Stomach (tissue), 9 donors: ENCODE results near the gene OFD1. TPM values are rescaled to one million over a fixed set of nuclear protein-coding genes. Genes with fewer than 3 reads are reported as not detected.
"Not testable (repeated sequence)": the region's sequence is repeated elsewhere in the genome, so short reads cannot be mapped to it uniquely, and the experiment has no call there.

Experiments
- DNase-seq, 2 donors: peaks; one replicate each; pipeline versions ENCODE4 v3.0.0 to v3.0.0-alpha.2; 2013 to 2019
- H3K27ac ChIP-seq, 5 donors: fragments of 200-600 bp in 4 of 5; sonication (generic) in 4 of 5; one replicate each; pipeline ENCODE4 v1.5.1; 2013 to 2019; ENCODE audit warnings: mild to moderate bottlenecking in 1 of 5, moderate library complexity in 1 of 5
- H3K27me3 ChIP-seq, 3 donors: fragments of 200-600 bp; sonication (generic); one replicate each; pipeline ENCODE4 v1.5.1; 2017 to 2019; ENCODE audit warnings: mixed run types in 1 of 3
- H3K36me3 ChIP-seq, 4 donors: fragments of 200-600 bp; sonication (generic); 1 replicate in 3 of 4; 2 replicates in 1 of 4; pipeline ENCODE4 v1.5.1; 2016 to 2019
- H3K4me1 ChIP-seq, 4 donors: fragments of 200-600 bp; sonication (generic); one replicate each; pipeline ENCODE4 v1.5.1; 2016 to 2019
- H3K4me3 ChIP-seq, 4 donors: fragments of 200-600 bp; sonication (generic) in 3 of 4; one replicate each; pipeline ENCODE4 v1.5.1; 2016 to 2019; ENCODE audit warnings: mild to moderate bottlenecking in 1 of 4
- H3K9me3 ChIP-seq, 4 donors: fragments of 200-600 bp; sonication (generic); one replicate each; pipeline ENCODE4 v1.5.1; 2016 to 2019
- EP300 ChIP-seq: sonication (generic); formaldehyde crosslinking; IDR thresholded peaks from one replicate; pipeline ENCODE4 v1.6.1; 2017; ENCODE audit warnings: antibody characterized with exemption
- POLR2A ChIP-seq, 4 donors: fragments of 450-650 bp; IDR thresholded peaks; one replicate each; pipeline ENCODE4 v1.6.1; 2016; ENCODE audit warnings: antibody characterized with exemption in 4 of 4, control low read depth in 2 of 4, mild to moderate bottlenecking in 1 of 4, moderate library complexity in 1 of 4
- POLR2AphosphoS5 ChIP-seq, 3 donors: sonication (generic); formaldehyde crosslinking; IDR thresholded peaks; one replicate each; pipeline ENCODE4 v1.6.1; 2016; ENCODE audit warnings: antibody characterized with exemption in 3 of 3
- WGBS, 5 donors: extraction: QIAGEN DNeasy Blood & Tissue Kit in 3 of 5; methylation state at CpG; one replicate each; pipeline versions ENCODE4 v1.1.5 to v1.1.7; 2013 to 2018; 5-methylcytosine and 5-hydroxymethylcytosine counted together
- intact Hi-C: fragments of 100-400 bp; cut with DNase I; formaldehyde crosslinking; loops from one replicate; pipeline ENCODE4 v1.15.1; 2023; ENCODE audit warnings: low total_unique reads
- polyA plus RNA-seq, 3 donors: library from polyadenylated mRNA; stranded (reverse); fragments of 200-250 nt; gene quantifications; one replicate each; pipeline ENCODE4 v1.2.3, GENCODE V29; 2013
- total RNA-seq, 5 donors: library from RNA; depleted of rRNA; stranded (reverse); fragments of >200 nt; gene quantifications; one replicate each; pipeline versions ENCODE4 v1.1.0 to v1.2.3, GENCODE V29; 2014 to 2016
- TF ChIP-seq, protein P1 (sequence below), 7 experiments: fragments of 450-650 bp in 4 of 7; fragments of 200-600 bp in 3 of 7; sonication (generic) in 3 of 7; IDR thresholded peaks; one replicate each; pipeline ENCODE4 v1.5.1; 2016 to 2019; ENCODE audit warnings: antibody characterized with exemption in 7 of 7, control low read depth in 2 of 7, mild to moderate bottlenecking in 1 of 7
- donor health status: healthy with polysubstance abuse.
- donor health status: Bipolar disorder and iron deficiency.
- donor health status: healthy.

OFD1 gene
- total and polyA plus RNA-seq, 8 donors, result 15.6 to 144 (median 49.5) TPM

DNA sequence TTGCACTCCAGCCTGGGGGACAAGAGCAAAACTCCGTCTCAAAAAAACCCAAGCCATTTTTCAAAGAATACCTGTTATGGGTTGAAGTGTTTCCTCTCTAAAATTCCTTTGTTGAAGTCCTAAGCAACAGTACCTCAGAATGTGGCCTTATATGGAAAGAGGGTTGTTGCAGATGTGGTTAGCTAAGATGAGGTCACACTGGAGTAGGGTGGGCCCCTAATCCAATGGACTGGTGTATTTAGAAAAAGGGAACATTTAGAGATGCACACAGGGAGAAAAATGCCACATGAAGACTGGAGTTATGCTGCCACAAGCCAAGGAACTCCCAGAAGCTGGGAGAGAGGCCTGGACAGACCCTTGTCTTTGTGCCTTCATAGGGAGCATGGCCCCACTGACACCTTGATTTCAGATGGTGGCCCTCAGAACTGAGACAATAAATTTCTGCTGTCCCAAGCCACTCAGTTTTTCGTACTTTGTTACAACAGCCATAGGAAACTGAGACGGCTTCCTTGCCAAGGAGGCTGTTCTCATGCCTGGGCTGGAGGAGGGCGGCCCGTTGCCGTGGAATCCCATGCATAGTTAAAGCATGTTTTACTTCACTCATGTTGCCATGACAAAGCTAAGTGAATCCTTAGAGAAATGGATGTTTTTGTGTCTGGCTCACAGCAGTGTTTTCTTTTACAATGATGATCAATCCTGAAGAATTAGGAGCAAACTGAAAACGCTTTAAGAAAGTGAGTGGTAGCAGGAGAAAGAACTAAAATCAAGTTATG, 16.7 kb upstream of the OFD1 start:
- intact Hi-C loops, result no loop called here
- Histone ChIP-seq H3K4me1 (peaks cover 0 to 28% (median 12%) of the 10 kb centered on the region in 4 donors), H3K27ac (peak overlapping the region in 3 of 5 donors; percentile 39 to 59 (median 53)), H3K4me3 (no peak overlapping the region), H3K27me3 (no peaks in the 10 kb centered on the region), H3K9me3 (no peaks in the 10 kb centered on the region), H3K36me3 (peaks cover 0 to 65% (median 37%) of the 10 kb centered on the region in 4 donors)
- WGBS, 5 donors, result 61 to 91% (median 80%) methylated on average over 7 of the region's 7 CpGs
- no peak for TF ChIP-seq POLR2A (IDR thresholded peaks at IDR 0.05)
- TF ChIP-seq POLR2AphosphoS5 (IDR thresholded peaks at IDR 0.05), result no peak
- TF ChIP-seq EP300, result no peak
- TF ChIP-seq, protein P1, sequence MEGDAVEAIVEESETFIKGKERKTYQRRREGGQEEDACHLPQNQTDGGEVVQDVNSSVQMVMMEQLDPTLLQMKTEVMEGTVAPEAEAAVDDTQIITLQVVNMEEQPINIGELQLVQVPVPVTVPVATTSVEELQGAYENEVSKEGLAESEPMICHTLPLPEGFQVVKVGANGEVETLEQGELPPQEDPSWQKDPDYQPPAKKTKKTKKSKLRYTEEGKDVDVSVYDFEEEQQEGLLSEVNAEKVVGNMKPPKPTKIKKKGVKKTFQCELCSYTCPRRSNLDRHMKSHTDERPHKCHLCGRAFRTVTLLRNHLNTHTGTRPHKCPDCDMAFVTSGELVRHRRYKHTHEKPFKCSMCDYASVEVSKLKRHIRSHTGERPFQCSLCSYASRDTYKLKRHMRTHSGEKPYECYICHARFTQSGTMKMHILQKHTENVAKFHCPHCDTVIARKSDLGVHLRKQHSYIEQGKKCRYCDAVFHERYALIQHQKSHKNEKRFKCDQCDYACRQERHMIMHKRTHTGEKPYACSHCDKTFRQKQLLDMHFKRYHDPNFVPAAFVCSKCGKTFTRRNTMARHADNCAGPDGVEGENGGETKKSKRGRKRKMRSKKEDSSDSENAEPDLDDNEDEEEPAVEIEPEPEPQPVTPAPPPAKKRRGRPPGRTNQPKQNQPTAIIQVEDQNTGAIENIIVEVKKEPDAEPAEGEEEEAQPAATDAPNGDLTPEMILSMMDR (IDR thresholded peaks at IDR 0.05), result no peak
- peak in 1 of 2 donors; percentile 75 for DNase-seq

DNA sequence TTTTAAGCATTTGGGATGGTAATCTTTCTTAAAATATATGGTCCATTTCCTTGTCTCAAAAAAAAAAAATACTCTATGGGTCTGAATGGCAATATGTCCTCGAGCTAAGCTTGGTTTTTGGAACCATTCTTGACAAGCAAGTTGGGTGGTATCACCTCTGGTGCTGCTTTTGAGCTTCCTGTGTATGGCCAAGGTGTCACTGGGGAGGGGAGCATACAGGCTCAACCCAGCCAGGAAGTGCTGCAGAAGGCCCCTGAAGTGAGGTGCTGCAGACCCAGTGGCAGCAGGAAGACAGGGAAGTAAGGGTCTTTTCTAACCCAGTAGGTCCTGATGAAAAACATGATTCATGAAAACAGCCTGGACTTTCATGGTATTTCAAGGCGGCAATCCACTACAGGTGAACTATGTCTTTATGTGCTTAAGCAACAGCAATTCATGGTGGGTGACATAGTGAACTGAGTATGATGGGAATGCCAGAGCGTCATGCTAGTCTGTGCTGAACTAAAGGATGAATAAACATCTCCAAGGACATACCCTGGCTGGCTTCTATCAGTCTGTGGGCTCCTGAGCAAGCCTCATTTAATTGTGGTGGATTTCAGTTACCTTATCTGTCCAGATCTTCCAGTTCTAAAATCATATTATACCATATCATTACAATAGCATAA, 15.2 kb upstream of the OFD1 start:
- H3K27ac ChIP-seq, result peak overlapping the region in 2 of 5 donors; percentile 14 to 59
- 72 to 95% (median 86%) methylated on average over 3 of the region's 3 CpGs for WGBS, 5 donors

GRCh38 chrX:13721371-13721770, 13.2 kb upstream of the OFD1 start:
- Histone ChIP-seq H3K9me3 (no peaks in the 10 kb centered on the region), H3K4me3 (no peak overlapping the region), H3K27me3 (no peaks in the 10 kb centered on the region), H3K4me1 (peaks cover 8 to 43% (median 16%) of the 10 kb centered on the region in 4 donors), H3K27ac (peak overlapping the region in 4 of 5 donors; percentile 69 to 76 (median 72)), H3K36me3 (peaks cover 0 to 38% (median 17%) of the 10 kb centered on the region in 4 donors)
- WGBS, 5 donors, result 70 to 82% (median 71%) methylated on average over 4 of the region's 4 CpGs
- DNase-seq, result no peak
- intact Hi-C loops, result no loop called here
- TF ChIP-seq POLR2A (IDR thresholded peaks at IDR 0.05) (no peak), EP300 (no peak), POLR2AphosphoS5 (IDR thresholded peaks at IDR 0.05) (no peak)
- TF ChIP-seq, protein P1 (IDR thresholded peaks at IDR 0.05), result no peak

More for the DNA sequence above, 15.2 kb upstream of the OFD1 start:
- Histone ChIP-seq H3K9me3 (no peaks in the 10 kb centered on the region), H3K27me3 (no peaks in the 10 kb centered on the region), H3K36me3 (peaks cover 0 to 55% (median 32%) of the 10 kb centered on the region in 4 donors), H3K4me1 (peaks cover 0 to 33% (median 12%) of the 10 kb centered on the region in 4 donors), H3K4me3 (no peak overlapping the region)
- TF ChIP-seq, protein P1 (IDR thresholded peaks at IDR 0.05), result no peak
- TF ChIP-seq POLR2AphosphoS5 (IDR thresholded peaks at IDR 0.05) (no peak), EP300 (no peak), POLR2A (IDR thresholded peaks at IDR 0.05) (no peak)
- DNase-seq, result no peak
- intact Hi-C loops, result no loop called here

GRCh38 chrX:13721819-13722519, 12.6 kb upstream of the OFD1 start:
- H3K36me3 ChIP-seq, result peaks cover 0 to 36% (median 15%) of the 10 kb centered on the region in 4 donors
- no peaks in the 10 kb centered on the region for H3K9me3 ChIP-seq
- H3K4me1 ChIP-seq, result peaks cover 8 to 43% (median 16%) of the 10 kb centered on the region in 4 donors
- intact Hi-C loops, result no loop called here
- 21 to 51% (median 39%) methylated on average over 7 of the region's 7 CpGs for WGBS, 5 donors
- peak in 1 of 2 donors; percentile 80 for DNase-seq
- peak overlapping the region; percentile 66 to 76 (median 70) for H3K27ac ChIP-seq
- no peak for TF ChIP-seq EP300
- TF ChIP-seq POLR2A (IDR thresholded peaks at IDR 0.05), result no peak
- no peak for TF ChIP-seq POLR2AphosphoS5 (IDR thresholded peaks at IDR 0.05)
- TF ChIP-seq, protein P1 (IDR thresholded peaks at IDR 0.05), result no peak
- H3K27me3 ChIP-seq, result no peaks in the 10 kb centered on the region
- no peak overlapping the region for H3K4me3 ChIP-seq

DNA sequence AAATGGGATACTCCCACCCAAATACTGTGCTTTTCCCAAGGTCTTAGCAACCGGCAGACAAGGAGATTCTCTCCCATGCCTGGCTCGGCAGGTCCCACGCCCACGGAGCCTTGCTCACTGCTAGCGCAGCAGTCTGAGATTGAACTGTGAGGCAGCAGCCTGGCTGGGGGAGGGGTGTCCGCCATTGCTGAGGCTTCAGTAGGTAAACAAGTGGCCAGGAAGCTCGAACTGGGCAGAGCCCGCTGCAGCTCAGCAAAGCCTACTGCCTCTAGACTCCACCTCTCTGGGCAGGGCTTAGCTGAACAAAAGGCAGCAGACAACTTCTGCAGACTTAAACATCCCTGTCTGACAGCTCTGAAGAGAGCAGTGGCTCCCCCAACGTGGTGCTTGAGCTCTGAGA, 9.7 kb upstream of the OFD1 start:
- WGBS, 5 donors, result 59 to 79% (median 63%) methylated on average over 8 to 9 of the region's 9 CpGs
- H3K27ac ChIP-seq, H3K27me3 ChIP-seq, H3K36me3 ChIP-seq, H3K9me3 ChIP-seq, intact Hi-C loops, H3K4me3 ChIP-seq: not testable (repeated sequence)
- peak in 1 of 2 donors; percentile 55 for DNase-seq
- H3K4me1 ChIP-seq, result peaks cover 8 to 33% (median 16%) of the 10 kb centered on the region in 4 donors

DNA sequence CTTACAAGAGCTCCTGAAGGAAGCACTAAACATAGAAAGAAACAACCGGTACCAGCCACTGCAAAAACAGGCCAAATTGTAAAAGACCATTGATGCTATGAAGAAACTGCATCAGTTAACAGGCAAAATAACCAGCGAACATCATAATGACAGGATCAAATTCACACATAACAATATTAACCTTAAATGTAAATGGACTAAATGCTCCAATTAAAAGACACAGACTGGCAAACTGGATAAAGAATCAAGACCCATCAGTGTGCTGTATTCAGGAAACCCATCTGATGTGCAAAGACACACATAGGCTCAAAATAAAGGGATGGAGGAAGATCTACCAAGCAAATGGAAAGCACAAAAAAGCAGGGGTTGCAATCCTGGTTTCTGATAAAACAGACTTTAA, 8.0 kb upstream of the OFD1 start:
- H3K4me1 ChIP-seq, result peaks cover 8 to 34% (median 15%) of the 10 kb centered on the region in 4 donors
- H3K36me3 ChIP-seq, intact Hi-C loops, H3K9me3 ChIP-seq, H3K27me3 ChIP-seq, DNase-seq, H3K27ac ChIP-seq, H3K4me3 ChIP-seq: not testable (repeated sequence)
- 78 to 97% (median 90%) methylated on average over 2 of the region's 2 CpGs for WGBS, 5 donors
